Osteocyte (in vitro differentiated cells): ENCODE measurements around the gene MTREX. TPM values are rescaled to one million over a fixed set of nuclear protein-coding genes. Genes with fewer than 3 reads are reported as not detected.

ENCODE experiments used
- DNase-seq: peaks from one replicate; pipeline ENCODE4 v3.0.0; 2021; ENCODE audit warnings: mixed read lengths; ENCODE audit not compliant: unreplicated experiment; ENCODE audit errors: extremely low spot score
- H3K27ac Mint-ChIP-seq: one replicate; pipeline ENCODE4 v1.8.0; 2021; ENCODE audit warnings: mild to moderate bottlenecking, mixed read lengths; ENCODE audit not compliant: unreplicated experiment
- H3K27me3 Mint-ChIP-seq: one replicate; pipeline ENCODE4 v1.8.0; 2021; ENCODE audit warnings: mixed read lengths; ENCODE audit not compliant: unreplicated experiment
- H3K36me3 Mint-ChIP-seq: one replicate; pipeline ENCODE4 v1.8.0; 2021; ENCODE audit warnings: mixed read lengths; ENCODE audit not compliant: unreplicated experiment
- H3K4me1 Mint-ChIP-seq: one replicate; pipeline ENCODE4 v1.8.0; 2021; ENCODE audit warnings: mixed read lengths; ENCODE audit not compliant: unreplicated experiment
- H3K4me3 Mint-ChIP-seq: one replicate; pipeline ENCODE4 v1.8.0; 2021; ENCODE audit warnings: mild to moderate bottlenecking, moderate library complexity, mixed read lengths; ENCODE audit not compliant: unreplicated experiment
- H3K9me3 Mint-ChIP-seq: one replicate; pipeline ENCODE4 v1.8.0; 2021; ENCODE audit warnings: mixed read lengths; ENCODE audit not compliant: unreplicated experiment
- total RNA-seq: library from RNA; stranded (reverse); gene quantifications from 2 replicates; pipeline ENCODE4 v1.2.1, GENCODE V29; 2021
- TF ChIP-seq, protein P1 (sequence below): fragments of 200-600 bp; sonication (generic); IDR thresholded peaks from 2 replicates; pipeline ENCODE4 v1.5.0; 2021; ENCODE audit warnings: antibody characterized with exemption, mild to moderate bottlenecking, moderate library complexity

Gene MTREX
- total RNA-seq, 1 donor from 2014 or later: 58.5 TPM

DNA sequence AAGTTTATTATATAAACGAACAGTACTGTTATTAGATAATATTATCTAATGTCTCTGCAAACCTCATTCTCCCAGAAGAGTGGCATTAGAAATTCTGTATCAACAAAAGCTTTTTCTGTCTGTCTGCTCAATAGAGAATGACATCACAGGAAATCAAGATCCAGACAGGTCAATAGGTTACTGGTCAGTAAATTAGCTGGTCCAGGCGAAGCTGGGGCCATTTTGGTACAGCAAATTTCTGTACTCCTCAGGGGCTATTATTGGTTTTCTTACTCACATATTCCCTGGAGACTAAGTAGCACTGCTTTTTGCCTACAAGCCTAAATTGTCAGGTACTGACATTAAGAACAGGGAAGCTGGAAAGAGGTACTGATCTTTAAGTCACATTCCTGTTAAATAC is 146.5 kb downstream of the MTREX start:
- Mint-ChIP-seq H3K27ac (no peak overlapping the region), H3K4me1 (peaks cover 31% of the 10 kb centered on the region), H3K9me3 (no peaks in the 10 kb centered on the region), H3K27me3 (no peaks in the 10 kb centered on the region), H3K4me3 (no peak overlapping the region), H3K36me3 (peaks cover 5% of the 10 kb centered on the region)
- TF ChIP-seq, protein P1, sequence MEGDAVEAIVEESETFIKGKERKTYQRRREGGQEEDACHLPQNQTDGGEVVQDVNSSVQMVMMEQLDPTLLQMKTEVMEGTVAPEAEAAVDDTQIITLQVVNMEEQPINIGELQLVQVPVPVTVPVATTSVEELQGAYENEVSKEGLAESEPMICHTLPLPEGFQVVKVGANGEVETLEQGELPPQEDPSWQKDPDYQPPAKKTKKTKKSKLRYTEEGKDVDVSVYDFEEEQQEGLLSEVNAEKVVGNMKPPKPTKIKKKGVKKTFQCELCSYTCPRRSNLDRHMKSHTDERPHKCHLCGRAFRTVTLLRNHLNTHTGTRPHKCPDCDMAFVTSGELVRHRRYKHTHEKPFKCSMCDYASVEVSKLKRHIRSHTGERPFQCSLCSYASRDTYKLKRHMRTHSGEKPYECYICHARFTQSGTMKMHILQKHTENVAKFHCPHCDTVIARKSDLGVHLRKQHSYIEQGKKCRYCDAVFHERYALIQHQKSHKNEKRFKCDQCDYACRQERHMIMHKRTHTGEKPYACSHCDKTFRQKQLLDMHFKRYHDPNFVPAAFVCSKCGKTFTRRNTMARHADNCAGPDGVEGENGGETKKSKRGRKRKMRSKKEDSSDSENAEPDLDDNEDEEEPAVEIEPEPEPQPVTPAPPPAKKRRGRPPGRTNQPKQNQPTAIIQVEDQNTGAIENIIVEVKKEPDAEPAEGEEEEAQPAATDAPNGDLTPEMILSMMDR: no peak
- no peak for DNase-seq

GRCh38 chr5:55456216-55456895 is 148.6 kb downstream of the MTREX start:
- DNase-seq: no peak
- Mint-ChIP-seq H3K9me3 (no peaks in the 10 kb centered on the region), H3K27me3 (no peaks in the 10 kb centered on the region), H3K4me3 (no peak overlapping the region), H3K36me3 (peaks cover 6% of the 10 kb centered on the region), H3K4me1 (peaks cover 16% of the 10 kb centered on the region), H3K27ac (peak overlapping the region; percentile 25)
- TF ChIP-seq, protein P1: no peak

- no peak for DNase-seq
- Mint-ChIP-seq H3K4me1 (peaks cover 12% of the 10 kb centered on the region), H3K27ac (no peak overlapping the region)
Observed at GRCh38 chr5:55459572-55459971, 151.8 kb downstream of the MTREX start.

GRCh38 chr5:55463613-55464012 is 155.8 kb downstream of the MTREX start:
- no peak for DNase-seq
- Mint-ChIP-seq H3K36me3 (peaks cover 27% of the 10 kb centered on the region), H3K4me3 (no peak overlapping the region), H3K4me1 (peaks cover 13% of the 10 kb centered on the region), H3K9me3 (no peaks in the 10 kb centered on the region), H3K27ac (no peak overlapping the region), H3K27me3 (no peaks in the 10 kb centered on the region)
- TF ChIP-seq, protein P1: no peak

More at GRCh38 chr5:55459572-55459971, 151.8 kb downstream of the MTREX start:
- peaks cover 13% of the 10 kb centered on the region for H3K36me3 Mint-ChIP-seq
- TF ChIP-seq, protein P1: no peak
- no peak overlapping the region for H3K4me3 Mint-ChIP-seq
- no peaks in the 10 kb centered on the region for H3K27me3 Mint-ChIP-seq
- H3K9me3 Mint-ChIP-seq: no peaks in the 10 kb centered on the region

- DNase-seq: no peak
- no peaks in the 10 kb centered on the region for H3K9me3 Mint-ChIP-seq
- H3K36me3 Mint-ChIP-seq: peaks cover 22% of the 10 kb centered on the region
- TF ChIP-seq, protein P1: no peak
- H3K4me3 Mint-ChIP-seq: no peak overlapping the region
- peaks cover 19% of the 10 kb centered on the region for H3K4me1 Mint-ChIP-seq
- no peak overlapping the region for H3K27ac Mint-ChIP-seq
- no peaks in the 10 kb centered on the region for H3K27me3 Mint-ChIP-seq
Observed at GRCh38 chr5:55467862-55468551, 160.2 kb downstream of the MTREX start.
